Mesenchymal stem cell (in vitro differentiated cells and primary cell): ENCODE data around the gene TFDP1.

ENCODE experiments used
- DNase-seq: peaks from one replicate; pipeline ENCODE4 v3.0.0-alpha.2; 2013
- H2AFZ ChIP-seq: one replicate; pipeline ENCODE4 v1.6.1; 2013; ENCODE audit warnings: low read depth, mild to moderate bottlenecking, control low read depth, inconsistent platforms, low read length, moderate library complexity
- H2AK5ac ChIP-seq: 2 replicates; pipeline ENCODE4 v1.6.1; 2013; ENCODE audit warnings: low read length, moderate library complexity, mild to moderate bottlenecking, inconsistent platforms; ENCODE audit not compliant: severe bottlenecking
- H2BK120ac ChIP-seq: one replicate; pipeline ENCODE4 v1.6.1; 2013; ENCODE audit warnings: low read depth, mild to moderate bottlenecking, inconsistent platforms, low read length, moderate library complexity
- H2BK12ac ChIP-seq, 2 experiments: one replicate each; pipeline ENCODE4 v1.6.1; 2013; ENCODE audit warnings: inconsistent platforms in 2 of 2, low read length in 2 of 2, mild to moderate bottlenecking in 2 of 2, moderate library complexity in 2 of 2, control low read depth in 1 of 2
- H2BK15ac ChIP-seq: one replicate; pipeline ENCODE4 v1.6.1; 2013; ENCODE audit warnings: mild to moderate bottlenecking, low read depth, inconsistent platforms; ENCODE audit not compliant: poor library complexity, severe bottlenecking
- H2BK5ac ChIP-seq: 2 replicates; pipeline ENCODE4 v1.6.1; 2013; ENCODE audit warnings: low read depth, mild to moderate bottlenecking, low read length, control low read depth, inconsistent platforms; ENCODE audit not compliant: poor library complexity, severe bottlenecking
- H3K14ac ChIP-seq, 2 experiments: one replicate each; pipeline ENCODE4 v1.6.1; 2013; ENCODE audit warnings: inconsistent platforms in 2 of 2, low read length in 2 of 2, control low read depth in 1 of 2, mild to moderate bottlenecking in 1 of 2, moderate library complexity in 1 of 2
- H3K18ac ChIP-seq, 2 experiments: one replicate each; pipeline ENCODE4 v1.6.1; 2013; ENCODE audit warnings: inconsistent platforms in 2 of 2, low read length in 2 of 2, control low read depth in 1 of 2, low read depth in 1 of 2, mild to moderate bottlenecking in 1 of 2
- H3K23ac ChIP-seq, 2 experiments: one replicate each; pipeline ENCODE4 v1.6.1; 2013; ENCODE audit warnings: inconsistent platforms in 2 of 2, low read length in 2 of 2, mild to moderate bottlenecking in 2 of 2, moderate library complexity in 2 of 2, control low read depth in 1 of 2
- H3K27ac ChIP-seq: 2 replicates; pipeline ENCODE4 v1.5.1; 2013; ENCODE audit warnings: mild to moderate bottlenecking, moderate library complexity, low read length, control low read depth, inconsistent platforms; ENCODE audit not compliant: poor library complexity, severe bottlenecking
- H3K27me3 ChIP-seq, 2 experiments: 2 replicates each; pipeline versions ENCODE4 v1.6.1 to v1.7.0; 2013; ENCODE audit warnings: low read length in 2 of 2, mild to moderate bottlenecking in 2 of 2, moderate library complexity in 2 of 2, control low read depth in 1 of 2, inconsistent platforms in 1 of 2; ENCODE audit not compliant: control insufficient read depth in 1 of 2, insufficient read depth in 1 of 2
- H3K36me3 ChIP-seq, 2 experiments: 2 replicates each; pipeline versions ENCODE4 v1.6.1 to v1.7.0; 2013; ENCODE audit warnings: low read length in 2 of 2, control low read depth in 1 of 2, inconsistent platforms in 1 of 2, low read depth in 1 of 2, mild to moderate bottlenecking in 1 of 2; ENCODE audit not compliant: insufficient read depth in 2 of 2, control insufficient read depth in 1 of 2
- H3K4ac ChIP-seq, 2 experiments: one replicate each; pipeline ENCODE4 v1.6.1; 2013; ENCODE audit warnings: inconsistent platforms in 2 of 2, low read length in 2 of 2, mild to moderate bottlenecking in 2 of 2, moderate library complexity in 2 of 2, control low read depth in 1 of 2, low read depth in 1 of 2
- H3K4me1 ChIP-seq: 2 replicates; pipeline ENCODE4 v1.6.1; 2013; ENCODE audit warnings: low read depth, low read length, control low read depth; ENCODE audit not compliant: control insufficient read depth, insufficient read depth
- H3K4me2 ChIP-seq: 2 replicates; pipeline ENCODE4 v1.6.1; 2013; ENCODE audit warnings: low read length, mild to moderate bottlenecking, inconsistent platforms; ENCODE audit not compliant: poor library complexity, severe bottlenecking
- H3K4me3 ChIP-seq, 2 experiments: 2 replicates each; pipeline versions ENCODE4 v1.5.1 to v1.7.0; 2013; ENCODE audit warnings: low read length in 2 of 2, mild to moderate bottlenecking in 2 of 2, control low read depth in 1 of 2, low read depth in 1 of 2; ENCODE audit not compliant: insufficient read depth in 1 of 2
- H3K79me1 ChIP-seq: replicated peaks from 2 replicates; pipeline ENCODE4 v1.6.1; 2013; ENCODE audit warnings: mild to moderate bottlenecking, control low read depth, low read length, inconsistent platforms; ENCODE audit not compliant: poor library complexity, severe bottlenecking
- H3K9ac ChIP-seq: 2 replicates; pipeline ENCODE4 v1.7.0; 2013; ENCODE audit warnings: mild to moderate bottlenecking, low read length, moderate library complexity
- H3K9me3 ChIP-seq: 2 replicates; pipeline ENCODE4 v1.7.0; 2013; ENCODE audit warnings: mild to moderate bottlenecking, low read length; ENCODE audit not compliant: control insufficient read depth
- H4K8ac ChIP-seq: one replicate; pipeline ENCODE4 v1.6.1; 2013; ENCODE audit warnings: inconsistent platforms, mild to moderate bottlenecking, low read length, moderate library complexity
- H4K91ac ChIP-seq: one replicate; pipeline ENCODE4 v1.6.1; 2013; ENCODE audit warnings: mild to moderate bottlenecking, low read length, inconsistent platforms
- WGBS: methylation state at CpG from one replicate; pipeline ENCODE4 v1.1.7; 2013; ENCODE audit warnings: mixed read lengths; 5-methylcytosine and 5-hydroxymethylcytosine counted together

Gene TFDP1

GRCh38 chr13:113548171-113548641, 36.3 kb upstream of the TFDP1 start:
- no peak overlapping the region for H2BK12ac ChIP-seq
- H2AFZ ChIP-seq = no peak overlapping the region
- peaks cover 54 to 56% of the 10 kb centered on the region in 2 experiments for H3K36me3 ChIP-seq
- no peak overlapping the region for H4K8ac ChIP-seq
- no peak overlapping the region for H2BK15ac ChIP-seq
- H2BK5ac ChIP-seq = peak overlapping the region; percentile 21
- H3K27ac ChIP-seq = peak overlapping the region; percentile 85
- H3K18ac ChIP-seq = no peak overlapping the region
- H2BK120ac ChIP-seq = no peak overlapping the region
- H3K4me3 ChIP-seq = peak overlapping the region; percentile 33 to 36
- H3K79me1 ChIP-seq = peaks cover 22% of the 10 kb centered on the region
- no peak overlapping the region for H3K23ac ChIP-seq
- DNase-seq = no peak
- H3K27me3 ChIP-seq = no peaks in the 10 kb centered on the region
- H3K4me1 ChIP-seq = peaks cover 54% of the 10 kb centered on the region
- H3K9me3 ChIP-seq = no peaks in the 10 kb centered on the region
- WGBS = 94% methylated on average over 30 of the region's 32 CpGs
- H2AK5ac ChIP-seq = no peak overlapping the region
- no peak overlapping the region for H3K4ac ChIP-seq
- no peak overlapping the region for H4K91ac ChIP-seq
- peak overlapping the region; percentile 12 for H3K4me2 ChIP-seq
- H3K14ac ChIP-seq = no peak overlapping the region
- H3K9ac ChIP-seq = peak overlapping the region; percentile 68

- H2BK12ac ChIP-seq = no peak overlapping the region
- no peak for DNase-seq
- no peak overlapping the region for H3K18ac ChIP-seq
- H3K79me1 ChIP-seq = peaks cover 24% of the 10 kb centered on the region
- H3K36me3 ChIP-seq = peaks cover 59 to 63% of the 10 kb centered on the region in 2 experiments
- peak overlapping the region in 1 of 2 experiments; percentile 36 for H3K4me3 ChIP-seq
- no peak overlapping the region for H3K4ac ChIP-seq
- H2BK15ac ChIP-seq = no peak overlapping the region
- H4K8ac ChIP-seq = no peak overlapping the region
- H2BK5ac ChIP-seq = no peak overlapping the region
- no peak overlapping the region for H3K4me2 ChIP-seq
- peaks cover 52% of the 10 kb centered on the region for H3K4me1 ChIP-seq
- no peak overlapping the region for H2AFZ ChIP-seq
- WGBS = 90% methylated on average over 23 of the region's 25 CpGs
- H3K14ac ChIP-seq = no peak overlapping the region
- peak overlapping the region; percentile 85 for H3K27ac ChIP-seq
- no peaks in the 10 kb centered on the region for H3K9me3 ChIP-seq
- H2BK120ac ChIP-seq = no peak overlapping the region
- H3K23ac ChIP-seq = peak overlapping the region in 1 of 2 experiments; percentile 34
- H3K27me3 ChIP-seq = no peaks in the 10 kb centered on the region
- H4K91ac ChIP-seq = no peak overlapping the region
- peak overlapping the region; percentile 68 for H3K9ac ChIP-seq
- no peak overlapping the region for H2AK5ac ChIP-seq
Measured at GRCh38 chr13:113548778-113549621, 35.6 kb upstream of the TFDP1 start.

- Histone ChIP-seq H3K14ac (no peak overlapping the region), H3K79me1 (peaks cover 24% of the 10 kb centered on the region), H4K8ac (no peak overlapping the region), H2BK12ac (no peak overlapping the region), H3K23ac (no peak overlapping the region), H3K4me3 (no peak overlapping the region), H3K27ac (no peak overlapping the region), H2BK120ac (no peak overlapping the region), H4K91ac (no peak overlapping the region), H2AFZ (no peak overlapping the region), H2BK15ac (no peak overlapping the region), H3K4ac (no peak overlapping the region), H3K27me3 (no peaks in the 10 kb centered on the region), H2AK5ac (no peak overlapping the region), H3K18ac (no peak overlapping the region), H3K4me1 (peaks cover 40% of the 10 kb centered on the region), H3K36me3 (peaks cover 58 to 63% of the 10 kb centered on the region in 2 experiments), H3K9me3 (no peaks in the 10 kb centered on the region), H2BK5ac (no peak overlapping the region), H3K4me2 (no peak overlapping the region), H3K9ac (no peak overlapping the region)
- no peak for DNase-seq
- WGBS = 95% methylated on average over 7 of the region's 9 CpGs
Measured at GRCh38 chr13:113550453-113550852, 34.1 kb upstream of the TFDP1 start.

GRCh38 chr13:113551081-113552000, 33.2 kb upstream of the TFDP1 start:
- H4K91ac ChIP-seq = no peak overlapping the region
- no peaks in the 10 kb centered on the region for H3K9me3 ChIP-seq
- peaks cover 31% of the 10 kb centered on the region for H3K4me1 ChIP-seq
- no peak overlapping the region for H2BK12ac ChIP-seq
- DNase-seq = no peak
- peaks cover 24% of the 10 kb centered on the region for H3K79me1 ChIP-seq
- H4K8ac ChIP-seq = no peak overlapping the region
- H3K4me3 ChIP-seq = no peak overlapping the region
- H3K4ac ChIP-seq = no peak overlapping the region
- no peaks in the 10 kb centered on the region for H3K27me3 ChIP-seq
- H2BK15ac ChIP-seq = no peak overlapping the region
- no peak overlapping the region for H2AK5ac ChIP-seq
- no peak overlapping the region for H3K4me2 ChIP-seq
- H2BK120ac ChIP-seq = no peak overlapping the region
- 94% methylated on average over 16 of the region's 16 CpGs for WGBS
- no peak overlapping the region for H3K27ac ChIP-seq
- no peak overlapping the region for H3K14ac ChIP-seq
- H3K18ac ChIP-seq = no peak overlapping the region
- H2BK5ac ChIP-seq = no peak overlapping the region
- H3K9ac ChIP-seq = no peak overlapping the region
- no peak overlapping the region for H2AFZ ChIP-seq
- peaks cover 58 to 63% of the 10 kb centered on the region in 2 experiments for H3K36me3 ChIP-seq
- H3K23ac ChIP-seq = no peak overlapping the region
